Hepatocyte (in vitro differentiated cells): ENCODE data around the gene SERGEF.

Experiments
- EZH2 ChIP-seq: fragments of 200-600 bp; sonication (generic); IDR thresholded peaks from 2 replicates; pipeline ENCODE4 v1.6.1; 2016; ENCODE audit warnings: antibody characterized with exemption, mild to moderate bottlenecking, borderline replicate concordance
- TF ChIP-seq, protein P1 (sequence below): fragments of 200-600 bp; sonication (generic); IDR thresholded peaks from 2 replicates; pipeline ENCODE4 v1.5.1; 2016; ENCODE audit warnings: antibody characterized with exemption, mild to moderate bottlenecking; ENCODE audit not compliant: poor library complexity

DNA sequence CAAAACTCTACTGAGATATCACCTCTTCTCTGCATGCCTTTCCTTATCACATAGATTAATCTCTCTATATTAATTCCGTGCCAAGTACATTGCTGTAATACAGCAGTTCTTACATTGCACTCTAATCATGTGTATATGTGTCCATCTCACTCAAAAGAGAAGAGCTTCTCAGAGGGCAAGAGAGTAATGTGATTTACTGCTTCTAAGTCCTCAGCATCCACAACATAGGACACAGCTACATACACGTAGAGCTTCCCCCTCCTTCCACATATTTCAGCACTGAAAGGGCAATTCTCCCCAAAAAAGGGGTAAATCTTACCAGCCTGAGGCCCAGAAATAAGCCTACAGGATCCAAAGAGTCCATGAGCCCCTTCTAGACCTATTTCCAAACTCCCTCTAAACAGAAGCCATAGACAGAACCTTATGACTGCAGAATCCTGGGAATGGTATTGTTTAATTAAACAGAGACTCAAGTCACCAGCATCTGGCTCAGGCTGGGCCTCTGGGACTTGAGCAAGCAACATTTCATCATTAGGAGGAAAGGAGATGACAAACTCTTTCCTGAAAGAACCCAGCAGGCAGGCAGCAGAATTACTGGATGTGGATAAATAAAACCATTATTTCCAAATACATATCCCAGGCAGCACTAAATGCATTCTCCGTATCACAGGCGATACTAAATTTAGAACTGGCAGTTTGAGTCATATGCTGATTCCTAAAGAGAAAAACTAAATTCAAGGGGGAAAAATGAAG is 191.0 kb downstream of the SERGEF start:
- TF ChIP-seq, protein P1, sequence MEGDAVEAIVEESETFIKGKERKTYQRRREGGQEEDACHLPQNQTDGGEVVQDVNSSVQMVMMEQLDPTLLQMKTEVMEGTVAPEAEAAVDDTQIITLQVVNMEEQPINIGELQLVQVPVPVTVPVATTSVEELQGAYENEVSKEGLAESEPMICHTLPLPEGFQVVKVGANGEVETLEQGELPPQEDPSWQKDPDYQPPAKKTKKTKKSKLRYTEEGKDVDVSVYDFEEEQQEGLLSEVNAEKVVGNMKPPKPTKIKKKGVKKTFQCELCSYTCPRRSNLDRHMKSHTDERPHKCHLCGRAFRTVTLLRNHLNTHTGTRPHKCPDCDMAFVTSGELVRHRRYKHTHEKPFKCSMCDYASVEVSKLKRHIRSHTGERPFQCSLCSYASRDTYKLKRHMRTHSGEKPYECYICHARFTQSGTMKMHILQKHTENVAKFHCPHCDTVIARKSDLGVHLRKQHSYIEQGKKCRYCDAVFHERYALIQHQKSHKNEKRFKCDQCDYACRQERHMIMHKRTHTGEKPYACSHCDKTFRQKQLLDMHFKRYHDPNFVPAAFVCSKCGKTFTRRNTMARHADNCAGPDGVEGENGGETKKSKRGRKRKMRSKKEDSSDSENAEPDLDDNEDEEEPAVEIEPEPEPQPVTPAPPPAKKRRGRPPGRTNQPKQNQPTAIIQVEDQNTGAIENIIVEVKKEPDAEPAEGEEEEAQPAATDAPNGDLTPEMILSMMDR: no peak
- no peak for TF ChIP-seq EZH2
